SW480 (cell line): ENCODE results near the gene NIF3L1.

ENCODE experiments used
- DNase-seq: peaks from one replicate; pipeline ENCODE4 v3.0.0-alpha.2; 2016; ENCODE audit warnings: low spot score

The NIF3L1 gene, protein sequence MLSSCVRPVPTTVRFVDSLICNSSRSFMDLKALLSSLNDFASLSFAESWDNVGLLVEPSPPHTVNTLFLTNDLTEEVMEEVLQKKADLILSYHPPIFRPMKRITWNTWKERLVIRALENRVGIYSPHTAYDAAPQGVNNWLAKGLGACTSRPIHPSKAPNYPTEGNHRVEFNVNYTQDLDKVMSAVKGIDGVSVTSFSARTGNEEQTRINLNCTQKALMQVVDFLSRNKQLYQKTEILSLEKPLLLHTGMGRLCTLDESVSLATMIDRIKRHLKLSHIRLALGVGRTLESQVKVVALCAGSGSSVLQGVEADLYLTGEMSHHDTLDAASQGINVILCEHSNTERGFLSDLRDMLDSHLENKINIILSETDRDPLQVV

DNA sequence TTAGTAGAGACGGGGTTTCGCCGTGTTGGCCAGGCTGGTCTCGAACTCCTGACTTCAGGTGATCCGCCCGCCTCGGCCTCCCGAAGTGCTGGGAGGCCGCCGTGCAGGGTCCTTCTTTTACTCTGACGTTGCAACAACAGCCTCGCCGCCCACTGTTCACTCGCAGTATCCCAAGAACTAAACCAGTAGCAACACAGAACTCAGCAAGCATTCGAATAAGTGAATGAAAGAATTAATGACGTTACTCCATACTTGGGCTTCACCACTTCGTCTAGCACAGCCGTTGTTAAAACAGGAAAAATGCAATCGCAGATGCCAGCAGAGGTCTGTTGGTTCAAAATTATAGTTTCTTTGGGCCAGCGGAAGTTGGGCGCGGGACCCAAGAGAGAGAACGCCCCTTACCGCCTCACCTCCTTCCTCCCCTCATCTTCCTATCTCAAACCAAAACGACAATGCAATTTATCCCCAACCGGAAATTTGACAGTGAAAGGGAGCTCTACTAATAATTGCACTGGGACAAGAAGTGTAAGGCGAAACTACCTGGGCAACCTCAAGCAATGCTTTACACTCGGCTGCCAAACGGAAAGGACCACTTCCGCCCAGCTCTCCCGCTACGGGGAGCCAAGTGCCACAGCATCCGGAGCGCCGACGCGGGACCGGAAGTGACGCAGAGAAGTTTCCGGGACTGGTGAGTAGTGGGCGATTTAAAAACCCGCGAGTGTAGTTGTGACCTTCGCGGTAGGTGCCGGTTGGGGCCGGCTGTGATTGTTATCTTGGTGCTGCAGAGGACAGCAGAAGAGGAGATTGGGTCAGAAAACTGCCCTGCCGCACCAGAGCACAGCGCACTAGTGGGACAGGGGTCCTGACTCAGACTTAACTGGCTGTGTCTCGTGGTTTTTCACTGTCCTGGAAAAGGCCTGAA is at the start of gene NIF3L1, which contains the start of gene PPIL3:
Gene NIF3L1 (plus strand): TSS at position 668 of the 922 bp plus-strand sequence. CDS start 2,573 bp downstream, outside the sequence.
Gene PPIL3 (minus strand): TSS at position 374 of the 922 bp plus-strand sequence. CDS start 1,462 bp downstream, outside the sequence.
- DNase-seq: peak; percentile 99

DNA sequence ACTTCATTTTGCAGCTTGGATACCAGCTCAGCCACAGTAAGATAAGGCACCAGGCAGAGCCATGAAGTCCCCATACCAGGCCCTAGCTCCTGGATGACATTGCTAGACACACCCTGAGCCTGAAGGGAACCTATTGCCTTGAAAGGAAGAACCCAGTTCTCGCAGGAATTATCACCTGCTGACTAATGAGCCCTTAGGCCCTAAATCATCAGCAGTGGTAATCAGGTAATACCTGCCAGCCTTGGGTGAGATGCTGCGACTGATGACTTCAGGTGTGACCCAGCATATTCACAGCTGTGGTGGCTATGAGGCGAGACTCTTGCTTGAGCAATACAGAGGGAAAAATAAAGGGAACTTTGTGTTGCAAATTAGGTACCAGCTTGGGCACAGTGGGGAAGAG is 49.7 kb upstream of the NIF3L1 start:
- no peak for DNase-seq

DNA sequence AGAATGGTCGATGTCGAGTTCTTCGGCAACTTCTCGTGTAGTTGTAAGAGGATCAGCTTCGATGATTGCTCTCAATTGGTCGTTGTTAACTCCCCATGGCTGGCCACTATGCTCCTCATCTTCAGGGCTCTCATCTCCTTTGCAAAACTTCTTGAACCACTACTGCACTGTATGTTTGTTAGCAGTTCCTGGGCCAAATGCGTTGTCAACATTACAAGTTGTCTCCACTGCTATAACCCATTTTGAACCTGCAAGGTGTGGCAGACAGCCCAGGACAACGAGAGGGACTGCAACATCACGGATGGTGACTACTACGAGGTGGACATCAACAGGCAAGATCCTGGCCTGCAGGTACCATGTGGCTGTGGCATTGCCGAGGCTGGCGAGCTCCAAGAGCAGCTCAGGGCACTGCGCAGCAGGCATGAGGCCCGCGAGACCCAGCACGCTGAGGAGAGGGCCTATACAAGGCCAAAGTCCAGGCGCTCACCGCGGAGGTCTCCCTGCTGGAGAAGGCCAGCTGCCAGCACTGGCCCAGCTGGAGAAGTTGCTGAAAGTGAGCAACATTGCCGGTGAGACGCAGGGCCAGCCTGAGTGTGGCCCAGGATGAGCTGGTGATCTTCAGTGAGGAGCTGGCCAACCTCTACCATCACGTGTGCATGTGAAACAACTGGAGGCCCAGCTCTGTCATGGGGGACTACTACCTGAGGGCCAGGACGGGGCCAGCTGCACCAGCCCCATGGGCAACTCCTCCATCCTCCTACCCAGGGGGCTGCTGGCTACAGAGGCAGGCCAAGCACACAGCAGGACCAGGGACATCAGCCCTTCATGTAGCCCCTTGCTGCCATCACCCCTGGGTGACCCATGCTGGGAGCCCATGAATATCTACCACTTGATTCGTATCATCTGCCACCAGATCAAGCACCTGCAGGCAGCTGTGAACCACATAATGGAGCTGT is 44.9 kb upstream of the NIF3L1 start:
- DNase-seq: no peak

DNA sequence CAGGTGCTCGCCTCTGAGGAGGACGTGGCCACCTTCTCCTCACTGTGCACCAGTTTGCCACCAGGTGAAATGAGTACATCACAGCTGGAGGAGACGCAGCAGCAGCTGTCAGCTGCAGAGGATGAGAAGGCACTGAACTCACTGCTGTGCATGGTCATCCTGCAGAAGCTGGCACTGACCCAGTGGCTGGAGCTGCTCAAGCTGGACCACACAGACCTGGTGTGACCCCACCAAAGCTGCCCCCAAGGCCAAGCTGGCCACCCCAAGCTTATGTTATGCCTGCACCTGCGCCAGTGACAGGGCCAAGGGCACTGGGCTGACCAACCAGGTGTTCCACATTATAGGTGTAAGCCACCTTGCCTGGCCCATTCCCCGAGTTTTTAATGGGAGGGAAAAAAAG is 44.0 kb upstream of the NIF3L1 start:
- no peak for DNase-seq

DNA sequence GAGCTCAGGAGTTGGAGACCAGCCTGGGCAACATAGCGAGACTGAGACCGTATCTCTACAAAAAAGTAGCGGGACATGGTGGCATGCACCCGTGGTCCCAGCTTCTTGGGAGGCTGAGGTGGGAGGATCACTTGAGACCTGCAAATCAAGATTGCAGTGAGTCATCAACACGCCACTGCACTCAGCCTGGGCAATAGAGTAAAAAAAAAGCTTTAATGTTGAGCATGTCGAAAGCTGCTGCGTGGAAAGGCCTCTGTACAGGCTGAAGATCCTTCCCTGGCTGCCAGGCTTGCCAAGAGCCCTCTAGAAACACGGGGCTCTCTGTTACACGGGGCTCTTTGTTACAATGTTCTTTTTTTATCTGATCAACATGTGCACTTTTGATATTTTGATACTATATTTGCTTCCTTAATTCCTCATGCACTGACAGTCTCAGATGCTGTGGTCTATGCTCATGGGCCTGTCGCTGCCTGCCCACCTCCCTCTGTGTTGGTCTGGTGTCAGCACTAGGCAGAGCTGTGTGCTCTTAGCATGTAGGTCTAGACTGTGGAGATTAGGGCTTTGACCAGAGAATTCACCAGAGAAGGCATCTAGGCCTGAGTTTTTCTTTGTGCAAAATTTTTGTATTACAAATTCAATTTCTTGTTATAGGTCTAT is 43.4 kb upstream of the NIF3L1 start:
- no peak for DNase-seq

DNA sequence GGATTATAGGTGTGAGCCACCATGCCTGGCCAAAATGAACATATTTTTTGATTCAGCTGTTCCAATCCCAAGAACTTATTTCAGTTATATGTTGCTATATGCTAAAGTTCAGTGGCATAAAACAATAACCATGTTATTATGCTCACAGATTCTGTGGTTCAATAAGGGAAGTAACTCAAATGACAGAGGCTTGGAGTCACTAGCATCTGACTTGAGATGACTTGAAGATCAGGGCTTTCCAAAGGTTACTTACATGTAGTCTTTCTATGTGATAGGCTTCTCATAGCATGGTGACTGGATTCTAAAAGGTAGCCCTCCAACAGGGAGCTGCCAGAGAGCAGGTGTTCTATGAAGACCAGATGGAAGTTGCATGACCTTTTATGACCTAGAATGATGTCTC is 41.9 kb upstream of the NIF3L1 start:
- DNase-seq: no peak

DNA sequence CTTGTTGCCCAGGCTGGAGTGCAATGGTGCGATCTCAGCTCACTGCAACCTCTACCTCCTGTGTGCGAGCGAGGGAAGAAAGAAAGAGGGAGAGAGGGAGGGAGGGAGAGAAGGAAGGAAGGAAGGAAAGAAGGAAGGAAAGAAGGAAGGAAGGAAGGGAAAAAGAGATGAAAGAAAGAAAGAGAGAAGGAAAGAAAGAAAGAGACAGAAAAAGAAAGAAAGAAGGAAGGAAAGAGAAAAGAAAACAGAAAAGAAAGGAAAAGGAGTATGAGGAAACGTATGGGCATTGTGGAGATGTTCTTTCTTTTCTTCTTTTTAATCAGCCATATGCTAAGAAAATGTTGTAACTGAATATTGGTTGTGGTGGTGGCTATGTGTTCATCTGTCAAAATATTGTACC is 41.2 kb upstream of the NIF3L1 start:
- no peak for DNase-seq

DNA sequence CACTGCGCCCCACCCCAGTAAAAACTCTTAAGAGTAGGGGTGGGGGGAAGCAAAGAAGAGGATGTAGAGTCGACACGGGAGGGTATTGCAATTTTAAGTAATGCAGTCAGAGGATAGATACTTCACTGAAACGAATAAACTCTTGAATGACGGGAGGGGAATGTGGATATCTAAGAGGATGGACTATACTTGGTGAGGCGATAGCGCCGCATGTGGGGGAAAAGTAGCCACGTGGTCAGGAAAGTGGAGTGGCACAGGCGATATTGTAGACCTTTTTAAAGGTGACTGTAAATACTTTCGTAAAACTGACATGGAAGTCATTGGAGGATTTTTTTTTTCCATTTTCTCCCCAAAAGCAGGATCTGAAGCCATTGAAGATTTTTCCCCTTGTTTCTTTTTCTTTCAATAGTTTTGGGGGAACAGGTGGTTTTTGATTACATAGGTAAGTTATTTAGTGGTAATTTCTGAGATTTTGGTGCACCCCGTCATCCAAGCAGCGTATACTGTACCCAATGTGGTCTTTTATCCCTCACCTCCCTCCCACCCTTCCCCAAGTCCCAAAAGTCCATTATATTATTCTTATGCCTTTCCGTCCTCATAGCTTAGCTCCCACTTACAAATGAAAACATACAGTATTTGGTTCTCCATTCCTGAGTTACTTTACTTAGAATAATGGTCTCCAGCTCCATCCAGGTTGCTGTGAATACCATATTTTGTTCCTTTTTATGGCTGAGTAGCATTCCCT is 38.5 kb upstream of the NIF3L1 start:
- no peak for DNase-seq

DNA sequence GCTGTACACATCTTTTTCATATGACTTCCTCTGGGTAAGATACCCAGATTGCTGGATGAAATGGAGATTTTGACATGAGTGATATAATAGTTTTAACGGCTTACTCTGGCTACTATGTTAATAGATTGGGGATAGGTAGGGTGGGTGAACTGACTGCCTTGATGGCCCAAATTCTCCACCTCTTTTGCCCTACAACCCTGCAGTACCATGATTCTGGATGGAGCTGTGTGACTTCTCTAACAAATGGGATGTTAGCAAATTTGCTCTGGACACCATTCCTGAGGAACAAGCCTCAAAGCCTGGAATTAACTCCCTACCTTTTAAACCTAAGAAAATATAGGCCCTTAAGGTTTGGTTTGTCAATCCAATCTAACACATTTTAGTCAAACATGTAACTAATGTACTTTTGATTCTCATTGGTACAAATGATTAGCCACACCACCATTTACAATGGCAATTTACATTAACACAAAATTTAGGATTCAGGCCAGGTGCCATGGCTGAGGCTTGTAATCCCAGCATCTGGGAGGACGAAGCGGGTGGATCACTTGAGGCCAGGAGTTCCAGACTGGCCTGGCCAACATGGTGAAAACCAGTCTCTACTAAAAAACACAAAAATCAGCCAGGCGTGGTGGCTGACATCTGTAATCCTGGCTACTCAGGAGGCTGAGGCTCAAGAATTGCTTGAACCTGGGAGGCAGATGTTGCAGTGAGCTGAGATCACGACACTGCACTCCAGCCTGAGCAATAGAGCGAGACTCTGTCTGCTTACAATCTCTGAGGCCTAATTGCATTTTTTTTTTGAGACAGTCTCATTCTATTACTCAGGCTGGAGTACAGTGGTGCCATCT is 37.5 kb upstream of the NIF3L1 start:
- DNase-seq: no peak

DNA sequence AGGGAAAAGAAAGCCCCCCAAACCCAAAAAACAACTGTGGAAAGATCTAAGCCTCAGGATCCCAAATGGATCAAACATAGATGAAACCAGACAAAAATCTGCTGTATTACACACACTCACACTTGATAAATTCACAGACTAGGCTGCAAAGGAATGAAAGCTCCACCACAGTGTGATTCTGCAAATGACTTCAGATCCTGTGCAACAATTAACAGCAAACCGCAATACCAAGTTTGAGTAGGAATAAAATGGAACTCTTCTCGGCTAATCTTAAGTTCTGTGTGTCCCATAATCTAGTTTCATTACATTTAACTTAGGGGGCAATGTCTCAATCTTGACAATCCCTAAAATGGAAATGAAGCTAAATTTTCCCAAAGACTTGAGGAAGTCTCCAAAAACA is 36.6 kb upstream of the NIF3L1 start:
- DNase-seq: no peak

DNA sequence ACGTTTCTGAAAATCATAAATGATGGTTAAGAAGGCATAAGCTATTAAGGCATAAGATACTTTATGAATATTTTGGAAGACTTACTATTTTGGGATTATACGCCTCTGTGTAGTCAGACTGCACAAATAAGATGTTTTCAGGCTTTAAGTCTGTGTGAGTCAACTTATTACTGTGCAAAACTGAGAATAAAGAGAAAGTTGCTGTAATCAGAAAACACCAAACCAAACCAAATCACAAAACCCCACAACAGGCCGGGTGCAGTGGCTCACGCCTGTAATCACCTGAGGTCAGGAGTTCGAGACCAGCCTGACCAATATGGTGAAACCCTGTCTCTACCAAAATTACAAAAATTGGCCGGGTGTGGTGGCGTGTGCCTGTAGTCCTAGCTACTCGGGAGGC is 32.4 kb upstream of the NIF3L1 start:
- DNase-seq: no peak

DNA sequence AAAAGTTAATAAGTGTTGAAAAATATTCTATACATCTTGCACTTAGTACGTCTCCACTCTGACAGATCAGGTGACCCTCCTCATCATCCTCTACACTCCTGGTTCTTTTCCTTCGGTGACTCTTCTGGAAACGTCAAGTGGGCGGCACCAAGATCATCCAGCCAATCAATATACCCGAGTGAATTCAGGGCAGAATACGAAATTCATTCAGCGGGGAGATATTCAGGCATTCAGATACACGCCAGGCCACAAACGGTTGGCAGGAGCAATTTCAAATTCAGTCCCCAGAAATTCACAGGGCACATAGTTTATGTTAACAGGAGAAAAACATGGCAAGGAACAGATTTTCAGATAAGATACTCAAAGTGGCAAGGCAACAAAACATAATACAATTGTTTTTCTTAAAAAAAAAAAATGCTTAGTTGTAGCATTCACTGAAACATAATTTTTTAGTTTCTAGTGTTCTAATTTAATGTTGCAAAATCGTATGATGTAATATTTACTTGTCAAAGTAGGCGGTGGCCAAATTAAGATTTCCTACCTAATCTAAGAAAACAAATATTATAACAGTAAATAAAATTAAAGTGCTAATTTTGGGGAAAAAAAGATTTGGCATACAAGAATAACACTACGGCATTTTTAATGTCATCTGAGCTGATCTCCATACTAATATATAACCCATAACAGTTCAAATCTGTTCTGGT is 28.9 kb upstream of the NIF3L1 start:
- DNase-seq: no peak

DNA sequence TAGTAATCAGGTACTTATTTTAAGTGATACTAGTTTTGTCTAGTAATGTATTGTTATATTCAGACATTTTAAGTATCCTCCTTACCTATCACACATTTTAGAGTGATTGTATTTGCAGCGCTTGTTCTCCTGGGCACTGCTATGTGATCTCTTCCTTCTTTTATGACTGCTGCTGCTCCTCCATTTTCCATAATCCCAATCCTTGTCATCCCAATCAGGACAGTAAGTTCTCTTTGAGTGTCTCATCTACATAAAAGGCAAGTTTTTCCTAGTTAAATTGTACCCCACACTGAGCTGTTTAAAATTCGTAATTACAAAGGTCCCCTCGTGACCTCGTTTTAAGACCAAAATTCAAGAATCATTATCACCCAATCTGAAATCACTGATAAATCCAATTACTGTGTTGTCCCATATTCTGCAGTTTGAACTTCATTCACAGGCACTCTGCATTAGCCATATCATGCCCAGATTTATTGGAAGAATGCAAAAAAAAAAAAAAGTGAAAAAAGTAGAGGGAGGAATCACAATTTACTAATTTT is 27.5 kb upstream of the NIF3L1 start:
- no peak for DNase-seq

DNA sequence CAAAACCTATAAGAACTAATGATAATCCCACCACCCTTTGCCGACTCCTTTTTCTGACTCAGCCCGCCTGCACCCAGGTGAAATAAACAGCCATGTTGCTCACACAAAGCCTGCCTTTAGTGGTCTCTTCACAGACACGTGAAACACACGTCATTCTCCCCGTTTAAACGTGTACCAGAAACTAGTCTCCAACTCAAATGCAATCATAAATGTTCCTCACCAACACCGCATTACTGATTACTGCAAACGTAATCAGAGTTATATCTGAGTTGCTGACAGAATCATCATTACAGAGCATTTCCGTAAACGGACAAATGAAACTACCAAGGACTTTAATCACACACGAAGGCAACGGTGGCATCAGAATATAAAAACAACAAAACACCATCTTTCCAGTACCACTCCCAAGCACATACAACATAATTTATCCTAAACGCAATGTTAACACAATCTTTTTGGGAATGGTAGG is 26.6 kb upstream of the NIF3L1 start:
- peak; percentile 48 for DNase-seq

DNA sequence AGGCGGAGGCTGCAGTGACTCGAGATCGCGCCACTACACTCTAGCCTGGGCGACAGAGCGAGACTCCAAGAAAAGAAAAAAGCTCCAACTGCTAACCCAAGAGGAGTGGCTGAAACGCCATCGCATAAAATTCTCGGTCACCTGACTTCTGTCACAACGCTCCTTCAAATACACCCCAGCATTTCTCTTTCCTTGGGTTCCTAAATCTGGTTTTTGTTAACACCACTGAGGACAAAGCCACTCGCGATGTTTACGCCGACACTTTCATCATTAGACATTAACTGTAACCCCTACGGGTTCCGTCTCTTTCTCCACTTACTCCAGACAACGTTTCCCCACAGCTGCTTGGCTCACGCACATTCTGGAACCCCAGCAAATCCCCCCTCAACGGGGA is 25.4 kb upstream of the NIF3L1 start:
- peak; percentile 29 for DNase-seq

DNA sequence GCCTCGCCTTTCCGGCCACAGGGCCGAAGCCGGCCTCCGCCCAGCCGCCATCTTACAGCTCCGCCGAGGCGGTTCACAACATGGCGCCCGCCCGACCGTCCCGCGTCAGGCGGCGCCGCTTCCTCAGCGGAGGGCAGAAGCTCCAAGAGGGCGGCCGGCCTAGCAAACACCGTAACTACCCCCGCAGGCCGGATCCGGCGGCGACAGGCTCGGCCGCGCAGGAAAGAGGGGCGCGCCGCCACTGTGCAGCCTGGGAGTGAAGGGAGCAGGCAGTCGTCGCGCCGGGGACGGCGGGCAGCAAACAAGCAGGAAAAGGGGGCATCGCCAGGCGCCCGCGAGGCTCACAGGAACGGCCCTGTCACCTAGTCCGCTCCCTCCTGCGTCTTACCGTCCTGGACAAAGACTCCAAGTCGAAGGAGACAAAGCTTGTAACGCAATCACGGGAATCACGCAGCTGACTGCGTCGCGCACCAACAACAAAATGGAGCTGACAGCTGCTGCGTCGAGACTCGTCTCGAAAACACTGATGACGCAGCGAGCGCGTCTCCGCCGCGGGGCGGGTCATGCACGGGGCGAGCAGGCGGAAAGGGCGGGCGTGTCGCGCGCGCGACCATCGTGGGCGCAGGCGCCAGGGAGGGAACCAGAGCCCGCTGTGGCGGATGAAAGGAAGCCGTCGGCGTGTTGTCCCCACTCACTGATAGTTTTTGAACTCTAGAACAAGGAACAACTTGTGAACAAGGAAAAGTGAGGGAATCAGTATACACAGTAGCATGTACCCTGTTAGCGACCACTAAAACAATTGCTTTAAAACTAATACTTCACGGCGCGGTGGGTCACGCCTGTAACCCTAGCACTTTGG is 24.8 kb upstream of the NIF3L1 start, which contains the start of gene CLK1:
Gene CLK1 (minus strand): TSS at position 483 of the 859 bp plus-strand sequence. CDS start 2,796 bp downstream, outside the sequence.
- peak; percentile 87 for DNase-seq

DNA sequence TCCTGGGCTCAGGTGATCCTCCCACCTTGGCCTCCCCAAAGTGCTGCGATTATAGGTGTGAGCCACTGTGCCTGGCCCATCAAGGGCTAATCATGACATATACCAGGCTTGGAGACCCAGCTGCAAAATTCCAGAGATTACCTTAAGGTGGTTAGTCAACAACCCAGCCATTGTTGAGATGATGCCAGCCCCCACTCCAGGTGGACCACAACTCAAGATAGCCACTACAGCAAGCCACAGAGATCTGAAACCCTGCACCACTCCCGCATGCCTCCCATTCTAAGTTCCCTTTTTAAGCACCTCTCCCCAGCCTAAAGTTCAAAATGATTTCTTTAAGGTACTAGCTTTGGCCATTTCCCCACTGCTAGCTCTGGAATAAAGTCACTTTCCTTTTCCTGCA is 20.2 kb upstream of the NIF3L1 start:
- no peak for DNase-seq
